C4-2B (cell line): ENCODE results near the gene RPSA.

ENCODE experiments used
- H3K27ac ChIP-seq: fragments of 450-650 bp; 2 replicates; pipeline ENCODE4 v1.5.1; 2017
- CTCF ChIP-seq: fragments of 450-650 bp; conservative IDR thresholded peaks from 2 replicates; pipeline ENCODE4 v1.5.1; 2017; ENCODE audit warnings: mild to moderate bottlenecking
- ZFX ChIP-seq: fragments of 450-650 bp; IDR thresholded peaks from 2 replicates; pipeline ENCODE4 v1.6.1; 2017

Gene RPSA

GRCh38 chr3:39384665-39385000 is 21.9 kb upstream of the RPSA start:
- TF ChIP-seq ZFX (no peak), CTCF (no peak)
- peak overlapping the region; percentile 90 for H3K27ac ChIP-seq

GRCh38 chr3:39385456-39386090 is 20.9 kb upstream of the RPSA start:
- TF ChIP-seq ZFX = no peak
- TF ChIP-seq CTCF = no peak
- no peak overlapping the region for H3K27ac ChIP-seq

GRCh38 chr3:39386318-39386717 is 20.2 kb upstream of the RPSA start:
- TF ChIP-seq ZFX = no peak
- H3K27ac ChIP-seq = no peak overlapping the region

GRCh38 chr3:39387411-39387975 is 19.0 kb upstream of the RPSA start:
- TF ChIP-seq ZFX (no peak), CTCF (no peak)
- H3K27ac ChIP-seq = no peak overlapping the region

GRCh38 chr3:39388153-39388552 is 18.4 kb upstream of the RPSA start:
- no peak for TF ChIP-seq CTCF
- no peak for TF ChIP-seq ZFX
- no peak overlapping the region for H3K27ac ChIP-seq

- TF ChIP-seq CTCF (no peak), ZFX (no peak)
- no peak overlapping the region for H3K27ac ChIP-seq
These were observed 17.7 kb upstream of the RPSA start for GRCh38 chr3:39388741-39389248.

- no peak overlapping the region for H3K27ac ChIP-seq
- no peak for TF ChIP-seq CTCF
- TF ChIP-seq ZFX = no peak
These were observed 16.3 kb upstream of the RPSA start for GRCh38 chr3:39390181-39390580.

GRCh38 chr3:39396690-39397089 is 9.8 kb upstream of the RPSA start:
- TF ChIP-seq CTCF = no peak
- no peak for TF ChIP-seq ZFX
- H3K27ac ChIP-seq = no peak overlapping the region
